Hepatocyte (in vitro differentiated cells): ENCODE measurements around the gene C7orf33.

Experiments
- EZH2 ChIP-seq: fragments of 200-600 bp; sonication (generic); IDR thresholded peaks from 2 replicates; pipeline ENCODE4 v1.6.1; 2016; ENCODE audit warnings: antibody characterized with exemption, mild to moderate bottlenecking, borderline replicate concordance
- TF ChIP-seq, protein P1 (sequence below): fragments of 200-600 bp; sonication (generic); IDR thresholded peaks from 2 replicates; pipeline ENCODE4 v1.5.1; 2016; ENCODE audit warnings: antibody characterized with exemption, mild to moderate bottlenecking; ENCODE audit not compliant: poor library complexity

DNA sequence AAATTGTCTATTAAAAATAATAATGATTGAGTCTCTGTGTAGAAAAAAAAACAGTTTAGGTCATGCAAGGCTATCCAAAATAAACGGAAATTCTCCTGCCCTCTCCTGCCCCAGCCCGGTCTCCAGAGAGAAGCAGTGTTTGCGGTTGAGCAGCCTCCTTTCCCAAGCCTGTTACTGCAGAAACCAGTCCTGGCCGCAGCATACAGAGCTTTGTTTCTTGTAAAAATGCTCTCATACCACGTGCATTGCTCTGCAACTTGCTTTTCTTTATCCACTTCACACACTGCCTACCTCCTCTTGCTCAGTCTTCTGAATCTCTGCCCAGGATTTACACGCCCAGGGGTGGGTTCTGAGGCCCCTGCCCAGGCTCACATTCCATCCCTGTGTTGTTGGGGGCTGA lies 73.8 kb downstream of the C7orf33 start:
- TF ChIP-seq EZH2 = no peak
- TF ChIP-seq, protein P1, sequence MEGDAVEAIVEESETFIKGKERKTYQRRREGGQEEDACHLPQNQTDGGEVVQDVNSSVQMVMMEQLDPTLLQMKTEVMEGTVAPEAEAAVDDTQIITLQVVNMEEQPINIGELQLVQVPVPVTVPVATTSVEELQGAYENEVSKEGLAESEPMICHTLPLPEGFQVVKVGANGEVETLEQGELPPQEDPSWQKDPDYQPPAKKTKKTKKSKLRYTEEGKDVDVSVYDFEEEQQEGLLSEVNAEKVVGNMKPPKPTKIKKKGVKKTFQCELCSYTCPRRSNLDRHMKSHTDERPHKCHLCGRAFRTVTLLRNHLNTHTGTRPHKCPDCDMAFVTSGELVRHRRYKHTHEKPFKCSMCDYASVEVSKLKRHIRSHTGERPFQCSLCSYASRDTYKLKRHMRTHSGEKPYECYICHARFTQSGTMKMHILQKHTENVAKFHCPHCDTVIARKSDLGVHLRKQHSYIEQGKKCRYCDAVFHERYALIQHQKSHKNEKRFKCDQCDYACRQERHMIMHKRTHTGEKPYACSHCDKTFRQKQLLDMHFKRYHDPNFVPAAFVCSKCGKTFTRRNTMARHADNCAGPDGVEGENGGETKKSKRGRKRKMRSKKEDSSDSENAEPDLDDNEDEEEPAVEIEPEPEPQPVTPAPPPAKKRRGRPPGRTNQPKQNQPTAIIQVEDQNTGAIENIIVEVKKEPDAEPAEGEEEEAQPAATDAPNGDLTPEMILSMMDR = no peak
